ENCODE data around the gene YIPF2. TPM values are rescaled to one million over a fixed set of nuclear protein-coding genes. Genes with fewer than 3 reads are reported as not detected.
A peak's percentile ranks its signal among the peaks of the same experiment; 100 is the strongest.

Gene YIPF2
- total and polyA plus RNA-seq, 10 of the 15 experiments (the other 5 are each of a cell fraction or from before 2014, with no cell fraction given): 0.92 to 38.9 (median 17.6) TPM

DNA sequence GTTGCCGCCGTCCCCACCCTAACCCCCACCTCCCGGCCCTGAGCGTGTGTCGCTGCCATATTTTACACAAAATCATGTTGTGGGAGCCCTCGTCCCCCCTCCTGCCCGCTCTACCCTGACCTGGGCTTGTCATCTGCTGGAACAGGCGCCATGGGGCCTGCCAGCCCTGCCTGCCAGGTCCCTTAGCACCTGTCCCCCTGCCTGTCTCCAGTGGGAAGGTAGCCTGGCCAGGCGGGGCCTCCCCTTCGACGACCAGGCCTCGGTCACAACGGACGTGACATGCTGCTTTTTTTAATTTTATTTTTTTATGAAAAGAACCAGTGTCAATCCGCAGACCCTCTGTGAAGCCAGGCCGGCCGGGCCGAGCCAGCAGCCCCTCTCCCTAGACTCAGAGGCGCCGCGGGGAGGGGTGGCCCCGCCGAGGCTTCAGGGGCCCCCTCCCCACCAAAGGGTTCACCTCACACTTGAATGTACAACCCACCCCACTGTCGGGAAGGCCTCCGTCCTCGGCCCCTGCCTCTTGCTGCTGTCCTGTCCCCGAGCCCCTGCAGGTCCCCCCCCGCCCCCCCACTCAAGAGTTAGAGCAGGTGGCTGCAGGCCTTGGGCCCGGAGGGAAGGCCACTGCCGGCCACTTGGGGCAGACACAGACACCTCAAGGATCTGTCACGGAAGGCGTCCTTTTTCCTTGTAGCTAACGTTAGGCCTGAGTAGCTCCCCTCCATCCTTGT is 6.4 kb downstream of the YIPF2 start:
- ChIA-PET RAD21 (ENCODE audit: unreplicated experiment) (no interaction called here), CTCF (no interaction called here), SMC1A (ENCODE audit: uncharacterized antibody, unreplicated experiment) (no interaction called here), POLR2A (no interaction called here)
- ATAC-seq (no peak; the same call in 2 of the 3 replicates), FAIRE-seq (no peak), DNase-seq (ENCODE audit: low read depth, low spot score) (no peak)
- H4K20me1 ChIP-seq (ENCODE audit: control insufficient read depth, insufficient read depth): no peaks in the 10 kb centered on the region
- H3K4me1 ChIP-seq (ENCODE audit: control insufficient read depth, insufficient read depth, low read length): no peaks in the 10 kb centered on the region
- H3K9me3 ChIP-seq (replicated peaks; ENCODE audit: control insufficient read depth, insufficient read depth, low read length): no peaks in the 10 kb centered on the region
- no peak overlapping the region for H2AFZ ChIP-seq (ENCODE audit: control insufficient read depth, low read depth, low read length)
- no TSS peak for BruUV-seq (replicated peaks)
- no peak overlapping the region for H3K4me2 ChIP-seq (ENCODE audit: control insufficient read depth, insufficient read depth)
- no peak overlapping the region for H3K4me3 ChIP-seq
- 93% methylated on average over 32 of the region's 33 CpGs for WGBS (ENCODE audit: insufficient coverage, insufficient replicate concordance, low lambda C conversion rate, missing lambda C conversion rate)
- H3K9ac ChIP-seq (ENCODE audit: control insufficient read depth, insufficient read depth, low read length): no peak overlapping the region
- TF ChIP-seq CBX3 (IDR thresholded peaks at IDR 0.05; ENCODE audit: borderline replicate concordance, low read depth): no peak
- peak; percentile 36; the same call in 1 of the 2 replicates for TF ChIP-seq POLR2A (IDR thresholded peaks at IDR 0.05; ENCODE audit: low read depth, low read length)
- TF ChIP-seq GATAD2B (conservative IDR thresholded peaks at IDR 0.05; ENCODE audit: low read depth): no peak
- peaks cover 8 to 28% of the 10 kb centered on the region in 2 experiments; a peak in 3 of 4 replicates for H3K36me3 ChIP-seq (ENCODE audit: control insufficient read depth in 2 of 2, insufficient read depth in 2 of 2, low read length in 1 of 2)
- no peaks in the 10 kb centered on the region for H3K79me2 ChIP-seq (ENCODE audit: control insufficient read depth, insufficient read depth, low read length)
- no peak overlapping the region for H3K27ac ChIP-seq (ENCODE audit: control insufficient read depth, insufficient read depth)
- in situ Hi-C loops (cut with MboI): no loop called here
- H3K27me3 ChIP-seq (replicated peaks in 1 of 2; ENCODE audit: control insufficient read depth in 2 of 2, insufficient read depth in 2 of 2, low read length in 1 of 2): no peaks in the 10 kb centered on the region
- intact Hi-C loops (cut with micrococcal nuclease; ENCODE audit: unreplicated experiment): no loop called here

DNA sequence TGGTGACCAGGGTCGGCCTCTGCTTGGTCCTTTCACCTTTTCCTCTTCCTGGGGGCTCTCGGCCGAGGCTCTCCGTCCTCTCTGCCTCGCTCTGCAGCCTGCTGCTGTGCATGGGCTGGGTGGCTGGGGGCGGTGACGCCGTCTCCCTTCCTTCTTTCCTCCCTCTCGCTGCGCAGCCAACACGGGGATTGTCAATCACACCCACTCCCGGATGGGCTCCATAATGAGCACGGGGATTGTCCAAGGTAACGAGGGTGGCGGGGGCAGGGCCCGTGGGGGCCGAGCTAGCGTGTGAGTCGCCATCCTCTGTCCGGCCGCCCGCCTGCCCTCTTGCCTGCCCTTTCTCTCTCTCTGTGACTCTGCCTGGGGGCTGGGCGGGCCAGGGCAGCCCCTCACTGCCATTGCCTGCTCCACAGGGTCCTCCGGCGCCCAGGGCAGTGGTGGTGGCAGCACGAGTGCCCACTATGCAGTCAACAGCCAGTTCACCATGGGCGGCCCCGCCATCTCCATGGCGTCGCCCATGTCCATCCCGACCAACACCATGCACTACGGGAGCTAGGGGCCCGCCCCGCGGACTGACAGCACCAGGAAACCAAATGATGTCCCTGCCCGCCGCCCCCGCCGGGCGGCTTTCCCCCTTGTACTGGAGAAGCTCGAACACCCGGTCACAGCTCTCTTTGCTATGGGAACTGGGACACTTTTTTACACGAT is 7.1 kb downstream of the YIPF2 start:
- Histone ChIP-seq H3K9me3 (replicated peaks; ENCODE audit: control insufficient read depth, insufficient read depth, low read length) (no peaks in the 10 kb centered on the region), H3K4me3 (no peak overlapping the region), H3K36me3 (ENCODE audit: control insufficient read depth in 2 of 2, insufficient read depth in 2 of 2, low read length in 1 of 2) (peaks cover 11 to 31% of the 10 kb centered on the region in 2 experiments), H3K79me2 (ENCODE audit: control insufficient read depth, insufficient read depth, low read length) (no peaks in the 10 kb centered on the region), H3K4me1 (ENCODE audit: control insufficient read depth, insufficient read depth, low read length) (no peaks in the 10 kb centered on the region), H4K20me1 (ENCODE audit: control insufficient read depth, insufficient read depth) (no peaks in the 10 kb centered on the region), H3K9ac (ENCODE audit: control insufficient read depth, insufficient read depth, low read length) (no peak overlapping the region), H3K27ac (ENCODE audit: control insufficient read depth, insufficient read depth) (no peak overlapping the region), H3K4me2 (ENCODE audit: control insufficient read depth, insufficient read depth) (no peak overlapping the region), H3K27me3 (replicated peaks in 1 of 2; ENCODE audit: control insufficient read depth in 2 of 2, insufficient read depth in 2 of 2, low read length in 1 of 2) (no peaks in the 10 kb centered on the region), H2AFZ (ENCODE audit: control insufficient read depth, low read depth, low read length) (no peak overlapping the region)
- POLR2A ChIA-PET: no interaction called here
- TF ChIP-seq, protein P1, sequence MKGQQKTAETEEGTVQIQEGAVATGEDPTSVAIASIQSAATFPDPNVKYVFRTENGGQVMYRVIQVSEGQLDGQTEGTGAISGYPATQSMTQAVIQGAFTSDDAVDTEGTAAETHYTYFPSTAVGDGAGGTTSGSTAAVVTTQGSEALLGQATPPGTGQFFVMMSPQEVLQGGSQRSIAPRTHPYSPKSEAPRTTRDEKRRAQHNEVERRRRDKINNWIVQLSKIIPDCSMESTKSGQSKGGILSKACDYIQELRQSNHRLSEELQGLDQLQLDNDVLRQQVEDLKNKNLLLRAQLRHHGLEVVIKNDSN (IDR thresholded peaks at IDR 0.05; ENCODE audit: borderline replicate concordance, extremely low read length, insufficient read depth, low read depth, low read length): no peak
- TF ChIP-seq EED (IDR thresholded peaks at IDR 0.05; ENCODE audit: low read depth) (no peak), MXI1 (IDR thresholded peaks at IDR 0.05; ENCODE audit: low read depth, low read length) (no peak), ZNF622 (IDR thresholded peaks at IDR 0.05) (no peak), SRF (IDR thresholded peaks at IDR 0.05; ENCODE audit: low read depth in 2 of 2, low read length in 2 of 2) (no peak), POLR2A (IDR thresholded peaks at IDR 0.05; ENCODE audit: low read depth, low read length) (peak; percentile 55)
- in situ Hi-C loops (cut with MboI): no loop called here
- 96% methylated on average over 30 of the region's 43 CpGs for WGBS (ENCODE audit: insufficient coverage, insufficient replicate concordance, low lambda C conversion rate, missing lambda C conversion rate)
- SMC1A ChIA-PET (ENCODE audit: uncharacterized antibody, unreplicated experiment): no interaction called here
- RAD21 ChIA-PET (ENCODE audit: unreplicated experiment): no interaction called here
- FAIRE-seq (no peak), DNase-seq (ENCODE audit: low read depth, low spot score) (no peak), ATAC-seq (no peak)
- intact Hi-C loops (cut with micrococcal nuclease; ENCODE audit: unreplicated experiment): no loop called here
- CTCF ChIA-PET: no interaction called here
- BruUV-seq (replicated peaks): TSS peak; percentile 47
